ENCODE results near the gene PLA2G4A.

DNA sequence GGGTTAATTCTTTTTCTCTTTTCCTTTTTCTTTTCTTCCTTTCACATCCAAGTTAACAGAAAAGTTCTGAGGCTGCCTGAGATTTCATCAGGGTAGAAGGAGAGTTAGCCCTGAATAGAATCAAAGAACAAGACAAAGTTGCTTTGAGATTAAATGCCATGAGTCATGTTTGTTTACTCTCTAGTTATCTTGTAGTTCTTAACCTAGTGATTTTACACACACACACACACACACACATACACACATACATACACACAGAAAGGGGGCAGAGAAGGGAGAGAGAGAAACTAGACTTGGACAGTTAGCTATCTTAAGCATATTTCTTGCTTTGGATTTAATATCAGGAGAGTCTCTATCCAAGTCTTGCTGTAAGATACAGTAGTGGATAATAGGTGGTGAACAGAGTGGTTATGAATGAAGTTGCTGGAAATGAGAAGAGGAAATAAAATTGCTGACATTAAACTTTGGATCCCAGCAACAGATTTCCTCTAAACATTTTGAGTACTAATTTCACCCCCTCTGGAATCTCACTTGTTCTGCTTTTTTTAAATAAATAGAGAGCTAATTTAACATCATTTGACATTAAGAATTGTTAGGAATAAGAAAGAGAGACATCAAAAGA, 19.9 kb downstream of the PLA2G4A start:
- TF ChIP-seq, protein P1, sequence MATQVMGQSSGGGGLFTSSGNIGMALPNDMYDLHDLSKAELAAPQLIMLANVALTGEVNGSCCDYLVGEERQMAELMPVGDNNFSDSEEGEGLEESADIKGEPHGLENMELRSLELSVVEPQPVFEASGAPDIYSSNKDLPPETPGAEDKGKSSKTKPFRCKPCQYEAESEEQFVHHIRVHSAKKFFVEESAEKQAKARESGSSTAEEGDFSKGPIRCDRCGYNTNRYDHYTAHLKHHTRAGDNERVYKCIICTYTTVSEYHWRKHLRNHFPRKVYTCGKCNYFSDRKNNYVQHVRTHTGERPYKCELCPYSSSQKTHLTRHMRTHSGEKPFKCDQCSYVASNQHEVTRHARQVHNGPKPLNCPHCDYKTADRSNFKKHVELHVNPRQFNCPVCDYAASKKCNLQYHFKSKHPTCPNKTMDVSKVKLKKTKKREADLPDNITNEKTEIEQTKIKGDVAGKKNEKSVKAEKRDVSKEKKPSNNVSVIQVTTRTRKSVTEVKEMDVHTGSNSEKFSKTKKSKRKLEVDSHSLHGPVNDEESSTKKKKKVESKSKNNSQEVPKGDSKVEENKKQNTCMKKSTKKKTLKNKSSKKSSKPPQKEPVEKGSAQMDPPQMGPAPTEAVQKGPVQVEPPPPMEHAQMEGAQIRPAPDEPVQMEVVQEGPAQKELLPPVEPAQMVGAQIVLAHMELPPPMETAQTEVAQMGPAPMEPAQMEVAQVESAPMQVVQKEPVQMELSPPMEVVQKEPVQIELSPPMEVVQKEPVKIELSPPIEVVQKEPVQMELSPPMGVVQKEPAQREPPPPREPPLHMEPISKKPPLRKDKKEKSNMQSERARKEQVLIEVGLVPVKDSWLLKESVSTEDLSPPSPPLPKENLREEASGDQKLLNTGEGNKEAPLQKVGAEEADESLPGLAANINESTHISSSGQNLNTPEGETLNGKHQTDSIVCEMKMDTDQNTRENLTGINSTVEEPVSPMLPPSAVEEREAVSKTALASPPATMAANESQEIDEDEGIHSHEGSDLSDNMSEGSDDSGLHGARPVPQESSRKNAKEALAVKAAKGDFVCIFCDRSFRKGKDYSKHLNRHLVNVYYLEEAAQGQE (IDR thresholded peaks at IDR 0.05; ENCODE audit: insufficient read depth in 1 of 2, low read depth in 2 of 2, low read length in 1 of 2), result no peak
- TF ChIP-seq, protein P2, sequence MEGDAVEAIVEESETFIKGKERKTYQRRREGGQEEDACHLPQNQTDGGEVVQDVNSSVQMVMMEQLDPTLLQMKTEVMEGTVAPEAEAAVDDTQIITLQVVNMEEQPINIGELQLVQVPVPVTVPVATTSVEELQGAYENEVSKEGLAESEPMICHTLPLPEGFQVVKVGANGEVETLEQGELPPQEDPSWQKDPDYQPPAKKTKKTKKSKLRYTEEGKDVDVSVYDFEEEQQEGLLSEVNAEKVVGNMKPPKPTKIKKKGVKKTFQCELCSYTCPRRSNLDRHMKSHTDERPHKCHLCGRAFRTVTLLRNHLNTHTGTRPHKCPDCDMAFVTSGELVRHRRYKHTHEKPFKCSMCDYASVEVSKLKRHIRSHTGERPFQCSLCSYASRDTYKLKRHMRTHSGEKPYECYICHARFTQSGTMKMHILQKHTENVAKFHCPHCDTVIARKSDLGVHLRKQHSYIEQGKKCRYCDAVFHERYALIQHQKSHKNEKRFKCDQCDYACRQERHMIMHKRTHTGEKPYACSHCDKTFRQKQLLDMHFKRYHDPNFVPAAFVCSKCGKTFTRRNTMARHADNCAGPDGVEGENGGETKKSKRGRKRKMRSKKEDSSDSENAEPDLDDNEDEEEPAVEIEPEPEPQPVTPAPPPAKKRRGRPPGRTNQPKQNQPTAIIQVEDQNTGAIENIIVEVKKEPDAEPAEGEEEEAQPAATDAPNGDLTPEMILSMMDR (IDR thresholded peaks at IDR 0.05), result no peak
- TF ChIP-seq SIN3A (IDR thresholded peaks at IDR 0.05; ENCODE audit: borderline replicate concordance, insufficient read depth, low read depth, low read length), result no peak
- no peak for TF ChIP-seq POLR2AphosphoS5 (IDR thresholded peaks at IDR 0.05; ENCODE audit: low read depth, low read length)
- TF ChIP-seq TCF7L2 (IDR thresholded peaks at IDR 0.05; ENCODE audit: low read depth, low read length), result no peak
